OCI-LY1 (cell line): ENCODE measurements around the gene RHOT1.

Experiments used
- EZH2 ChIP-seq: fragments of 200-600 bp; sonication (generic), shearing (Covaris generic); IDR thresholded peaks from 2 replicates; pipeline ENCODE4 v1.8.0; 2017; ENCODE audit warnings: borderline replicate concordance, mixed run types, mild to moderate bottlenecking, antibody characterized with exemption, low read length, moderate library complexity, mixed read lengths
- TF ChIP-seq, protein P1 (sequence below): fragments of 200-600 bp; sonication (generic), shearing (Covaris generic); IDR thresholded peaks from 2 replicates; pipeline ENCODE4 v1.5.1; 2017; ENCODE audit warnings: mild to moderate bottlenecking, antibody characterized with exemption, low read length, moderate library complexity, mixed read lengths

- no peak for TF ChIP-seq EZH2
- TF ChIP-seq, protein P1, sequence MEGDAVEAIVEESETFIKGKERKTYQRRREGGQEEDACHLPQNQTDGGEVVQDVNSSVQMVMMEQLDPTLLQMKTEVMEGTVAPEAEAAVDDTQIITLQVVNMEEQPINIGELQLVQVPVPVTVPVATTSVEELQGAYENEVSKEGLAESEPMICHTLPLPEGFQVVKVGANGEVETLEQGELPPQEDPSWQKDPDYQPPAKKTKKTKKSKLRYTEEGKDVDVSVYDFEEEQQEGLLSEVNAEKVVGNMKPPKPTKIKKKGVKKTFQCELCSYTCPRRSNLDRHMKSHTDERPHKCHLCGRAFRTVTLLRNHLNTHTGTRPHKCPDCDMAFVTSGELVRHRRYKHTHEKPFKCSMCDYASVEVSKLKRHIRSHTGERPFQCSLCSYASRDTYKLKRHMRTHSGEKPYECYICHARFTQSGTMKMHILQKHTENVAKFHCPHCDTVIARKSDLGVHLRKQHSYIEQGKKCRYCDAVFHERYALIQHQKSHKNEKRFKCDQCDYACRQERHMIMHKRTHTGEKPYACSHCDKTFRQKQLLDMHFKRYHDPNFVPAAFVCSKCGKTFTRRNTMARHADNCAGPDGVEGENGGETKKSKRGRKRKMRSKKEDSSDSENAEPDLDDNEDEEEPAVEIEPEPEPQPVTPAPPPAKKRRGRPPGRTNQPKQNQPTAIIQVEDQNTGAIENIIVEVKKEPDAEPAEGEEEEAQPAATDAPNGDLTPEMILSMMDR, result no peak
Measured at GRCh38 chr17:32266389-32267301, 124.3 kb downstream of the RHOT1 start.
